ENCODE measurements around the gene SPTA1. TPM values are rescaled to one million over a fixed set of nuclear protein-coding genes. Genes with fewer than 3 reads are reported as not detected.

Gene SPTA1
- total RNA-seq (10 to 100 TPM in 1 of 2 donors, under 1 TPM in 1; 0.31 to 21.1 TPM), polyA plus RNA-seq (under 1 TPM; 0.02 to 0.17 TPM)
- long read RNA-seq, donor 1: 0 reads
- long read RNA-seq, donor 2, partial matches to known transcripts: 0 of 1 reads
- long read RNA-seq, donor 2, other reads (novel, unspliced or antisense): 0 of 1 reads
- long read RNA-seq, donor 3: 0 reads
- long read RNA-seq, donor 4: 0 reads
- long read RNA-seq, donor 5: 0 reads

DNA sequence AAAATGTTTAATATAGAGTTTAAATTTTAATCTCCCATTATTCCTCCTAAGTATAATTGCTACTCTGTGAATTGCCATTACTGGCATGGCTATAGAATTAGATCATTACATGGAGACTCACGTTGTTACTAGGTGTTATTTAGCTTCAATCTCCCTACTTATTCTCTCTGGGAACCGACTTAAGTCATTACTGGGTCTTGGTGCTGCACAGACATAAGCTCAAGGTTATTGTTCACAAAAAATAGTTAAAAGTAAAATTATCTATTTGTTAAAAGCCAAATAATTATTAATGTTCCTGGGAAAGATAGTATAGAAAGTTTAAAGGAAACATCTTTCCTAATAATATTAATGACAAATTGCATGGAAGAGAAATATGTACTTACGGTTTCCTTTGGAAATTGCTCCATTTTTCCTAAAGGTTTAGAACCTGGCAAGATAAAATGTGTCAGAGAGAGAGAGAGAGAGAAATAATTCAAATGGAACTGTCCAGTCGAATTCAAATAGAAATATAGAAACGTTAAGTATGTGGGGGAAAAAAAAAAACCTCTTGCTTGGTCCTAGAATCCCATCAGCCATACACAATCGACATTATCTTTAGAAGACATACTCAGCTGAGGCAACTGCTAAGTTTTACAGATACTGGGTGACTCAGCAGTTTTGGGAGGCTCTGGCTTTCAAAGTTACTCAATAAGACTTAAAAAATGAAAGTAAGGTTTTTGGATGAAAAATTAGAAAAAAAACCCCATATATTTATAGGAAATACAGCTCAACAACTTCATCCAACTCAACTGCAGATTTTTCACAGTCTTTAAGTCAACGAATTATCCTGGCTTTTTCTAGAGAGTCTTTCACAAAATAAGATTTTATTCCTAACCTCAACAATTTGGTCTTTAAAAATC, at the start of gene SPTA1:
Gene SPTA1 (minus strand): TSS at position 605 of the 899 bp plus-strand sequence. CDS start 198 bp downstream, at position 407.
- WGBS, 2 donors: 50 to 53% methylated on average over 7 of the region's 7 CpGs
- Histone ChIP-seq H3K27ac (ENCODE audit: low read depth in 1 of 2, low read length in 1 of 2) (no peak within 1 kb of the TSS), H3K9me3 (ENCODE audit: control insufficient read depth in 4 of 4, insufficient read depth in 3 of 4, low read length in 3 of 4) (no peaks in the 10 kb centered on the region), H3K36me3 (ENCODE audit: control insufficient read depth in 4 of 4, insufficient read depth in 4 of 4, low read length in 4 of 4) (no peaks in the 10 kb centered on the region), H3K27me3 (ENCODE audit: control insufficient read depth in 3 of 3, insufficient read depth in 3 of 3, low read length in 2 of 3) (no peaks in the 10 kb centered on the region), H3K9ac (ENCODE audit: insufficient read depth in 1 of 2, low read length in 2 of 2) (no peak within 1 kb of the TSS), H3K4me3 (no peak within 1 kb of the TSS), H3K4me1 (ENCODE audit: control insufficient read depth in 5 of 5, insufficient read depth in 5 of 5, low read length in 5 of 5) (no peaks in the 10 kb centered on the region)
- DNase-seq (no peak), ATAC-seq (ENCODE audit: insufficient read depth, low FRiP score) (no peak)
- TF ChIP-seq, protein P1, sequence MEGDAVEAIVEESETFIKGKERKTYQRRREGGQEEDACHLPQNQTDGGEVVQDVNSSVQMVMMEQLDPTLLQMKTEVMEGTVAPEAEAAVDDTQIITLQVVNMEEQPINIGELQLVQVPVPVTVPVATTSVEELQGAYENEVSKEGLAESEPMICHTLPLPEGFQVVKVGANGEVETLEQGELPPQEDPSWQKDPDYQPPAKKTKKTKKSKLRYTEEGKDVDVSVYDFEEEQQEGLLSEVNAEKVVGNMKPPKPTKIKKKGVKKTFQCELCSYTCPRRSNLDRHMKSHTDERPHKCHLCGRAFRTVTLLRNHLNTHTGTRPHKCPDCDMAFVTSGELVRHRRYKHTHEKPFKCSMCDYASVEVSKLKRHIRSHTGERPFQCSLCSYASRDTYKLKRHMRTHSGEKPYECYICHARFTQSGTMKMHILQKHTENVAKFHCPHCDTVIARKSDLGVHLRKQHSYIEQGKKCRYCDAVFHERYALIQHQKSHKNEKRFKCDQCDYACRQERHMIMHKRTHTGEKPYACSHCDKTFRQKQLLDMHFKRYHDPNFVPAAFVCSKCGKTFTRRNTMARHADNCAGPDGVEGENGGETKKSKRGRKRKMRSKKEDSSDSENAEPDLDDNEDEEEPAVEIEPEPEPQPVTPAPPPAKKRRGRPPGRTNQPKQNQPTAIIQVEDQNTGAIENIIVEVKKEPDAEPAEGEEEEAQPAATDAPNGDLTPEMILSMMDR (IDR thresholded peaks at IDR 0.05; ENCODE audit: control extremely low read depth, extremely low read depth): no peak

DNA sequence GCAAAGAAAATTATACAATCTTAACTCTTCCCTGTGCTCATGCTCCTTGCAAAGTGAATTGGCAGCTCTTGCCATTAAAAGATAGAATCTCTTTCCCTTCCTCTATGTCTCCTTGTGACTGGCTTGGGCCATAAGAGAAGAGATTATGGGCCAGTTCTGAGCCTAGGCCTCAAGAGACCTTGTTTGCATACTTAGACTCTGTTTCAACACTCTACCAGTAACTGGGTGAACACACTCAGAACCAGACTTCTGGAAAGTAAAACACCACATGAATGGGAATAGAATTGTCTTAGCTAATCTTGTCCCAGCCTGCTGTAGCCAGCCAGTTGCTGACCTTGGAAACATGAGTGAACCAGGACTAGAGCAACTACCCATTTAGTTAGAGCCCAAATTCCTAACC, 49.3 kb upstream of the SPTA1 start:
- H3K27ac ChIP-seq (ENCODE audit: low read depth in 1 of 2, low read length in 1 of 2): no peak overlapping the region
- no peak overlapping the region for H3K4me3 ChIP-seq
- no peaks in the 10 kb centered on the region for H3K4me1 ChIP-seq (ENCODE audit: control insufficient read depth in 5 of 5, insufficient read depth in 5 of 5, low read length in 5 of 5)
- H3K9ac ChIP-seq (ENCODE audit: insufficient read depth in 1 of 2, low read length in 2 of 2): no peak overlapping the region
- TF ChIP-seq, protein P1 (IDR thresholded peaks at IDR 0.05; ENCODE audit: control extremely low read depth, extremely low read depth): no peak
- no peaks in the 10 kb centered on the region for H3K36me3 ChIP-seq (ENCODE audit: control insufficient read depth in 4 of 4, insufficient read depth in 4 of 4, low read length in 4 of 4)
- no peaks in the 10 kb centered on the region for H3K27me3 ChIP-seq (ENCODE audit: control insufficient read depth in 3 of 3, insufficient read depth in 3 of 3, low read length in 2 of 3)
- DNase-seq (no peak), ATAC-seq (ENCODE audit: insufficient read depth, low FRiP score) (no peak)
- H3K9me3 ChIP-seq (ENCODE audit: control insufficient read depth in 4 of 4, insufficient read depth in 3 of 4, low read length in 3 of 4): no peaks in the 10 kb centered on the region

- H3K9ac ChIP-seq (ENCODE audit: insufficient read depth in 1 of 2, low read length in 2 of 2): no peak overlapping the region
- H3K4me3 ChIP-seq: no peak overlapping the region
- no peaks in the 10 kb centered on the region for H3K36me3 ChIP-seq (ENCODE audit: control insufficient read depth in 4 of 4, insufficient read depth in 4 of 4, low read length in 4 of 4)
- WGBS, 2 donors: 56 to 84% methylated on average over 2 of the region's 2 CpGs
- ATAC-seq (ENCODE audit: insufficient read depth, low FRiP score) (no peak), DNase-seq (no peak)
- H3K27ac ChIP-seq (ENCODE audit: low read depth in 1 of 2, low read length in 1 of 2): no peak overlapping the region
- H3K4me1 ChIP-seq (ENCODE audit: control insufficient read depth in 5 of 5, insufficient read depth in 5 of 5, low read length in 5 of 5): no peaks in the 10 kb centered on the region
- H3K27me3 ChIP-seq (ENCODE audit: control insufficient read depth in 3 of 3, insufficient read depth in 3 of 3, low read length in 2 of 3): no peaks in the 10 kb centered on the region
- TF ChIP-seq, protein P1 (IDR thresholded peaks at IDR 0.05; ENCODE audit: control extremely low read depth, extremely low read depth): no peak
- no peaks in the 10 kb centered on the region for H3K9me3 ChIP-seq (ENCODE audit: control insufficient read depth in 4 of 4, insufficient read depth in 3 of 4, low read length in 3 of 4)
These were observed 46.0 kb upstream of the SPTA1 start for GRCh38 chr1:158732524-158732923.

Measured in lung (tissue), 16 donors.